Body of pancreas (tissue), 4 donors: Measurements from ENCODE around the gene CFDP1. TPM values are rescaled to one million over a fixed set of nuclear protein-coding genes. Genes with fewer than 3 reads are reported as not detected.

Source experiments
- ATAC-seq: fragments of 150-250 bp; one replicate; pipeline ENCODE4 v1.9.1; 2016
- DNase-seq, 4 donors: peaks; one replicate each; pipeline ENCODE4 v3.0.0-alpha.2; 2019
- H3K27ac ChIP-seq, 4 donors: fragments of 200-600 bp; sonication (generic); 1 replicate in 3 of 4; 2 replicates in 1 of 4; pipeline versions ENCODE4 v1.5.1 to v1.6.1; 2016 to 2019; ENCODE audit warnings: mild to moderate bottlenecking in 1 of 4, mixed read lengths in 1 of 4, moderate library complexity in 1 of 4
- H3K27me3 ChIP-seq, 2 donors: fragments of 200-600 bp; sonication (generic); one replicate each; pipeline ENCODE4 v1.6.0; 2016; ENCODE audit warnings: mild to moderate bottlenecking in 1 of 2
- H3K36me3 ChIP-seq, 2 donors: fragments of 200-600 bp; sonication (generic); replicated peaks in 1 of 2; 2 replicates each; pipeline ENCODE4 v1.5.1; 2016; ENCODE audit warnings: low read depth in 2 of 2; ENCODE audit not compliant: insufficient read depth in 1 of 2
- H3K4me1 ChIP-seq: fragments of 200-600 bp; sonication (generic); one replicate; pipeline ENCODE4 v1.6.0; 2016
- H3K4me3 ChIP-seq, 2 donors: fragments of 200-600 bp; sonication (generic); 1 replicate in 1 of 2; 2 replicates in 1 of 2; pipeline ENCODE4 v1.5.1; 2016 to 2019
- H3K9me3 ChIP-seq, 3 donors: fragments of 200-600 bp; sonication (generic); 1 replicate in 2 of 3; 2 replicates in 1 of 3; pipeline ENCODE4 v1.5.1; 2016
- POLR2A ChIP-seq, 3 donors: fragments of 450-650 bp; IDR thresholded peaks; one replicate each; pipeline ENCODE4 v1.6.1; 2016; ENCODE audit warnings: antibody characterized with exemption in 3 of 3, mild to moderate bottlenecking in 2 of 3
- WGBS, 2 donors: methylation state at CpG; one replicate each; pipeline ENCODE4 v1.1.5; 2017; 5-methylcytosine and 5-hydroxymethylcytosine counted together
- intact Hi-C: fragments of 100-400 bp; cut with DNase I; formaldehyde crosslinking; loops from one replicate; pipeline ENCODE4 v1.15.1; 2023
- total RNA-seq, 2 donors: library from RNA; depleted of rRNA; stranded (reverse); fragments of >200 nt; gene quantifications; one replicate each; pipeline ENCODE4 v1.1.0, GENCODE V29; 2016
- TF ChIP-seq, protein P1 (sequence below), 7 experiments: fragments of 450-650 bp in 4 of 7; fragments of 200-600 bp in 3 of 7; sonication (generic) in 3 of 7; IDR thresholded peaks; one replicate each; pipeline ENCODE4 v1.5.1; 2016 to 2019; ENCODE audit warnings: antibody characterized with exemption in 7 of 7

CFDP1 gene
- total RNA-seq, 2 donors from 2014 or later, result 34.0 to 65.3 TPM

DNA sequence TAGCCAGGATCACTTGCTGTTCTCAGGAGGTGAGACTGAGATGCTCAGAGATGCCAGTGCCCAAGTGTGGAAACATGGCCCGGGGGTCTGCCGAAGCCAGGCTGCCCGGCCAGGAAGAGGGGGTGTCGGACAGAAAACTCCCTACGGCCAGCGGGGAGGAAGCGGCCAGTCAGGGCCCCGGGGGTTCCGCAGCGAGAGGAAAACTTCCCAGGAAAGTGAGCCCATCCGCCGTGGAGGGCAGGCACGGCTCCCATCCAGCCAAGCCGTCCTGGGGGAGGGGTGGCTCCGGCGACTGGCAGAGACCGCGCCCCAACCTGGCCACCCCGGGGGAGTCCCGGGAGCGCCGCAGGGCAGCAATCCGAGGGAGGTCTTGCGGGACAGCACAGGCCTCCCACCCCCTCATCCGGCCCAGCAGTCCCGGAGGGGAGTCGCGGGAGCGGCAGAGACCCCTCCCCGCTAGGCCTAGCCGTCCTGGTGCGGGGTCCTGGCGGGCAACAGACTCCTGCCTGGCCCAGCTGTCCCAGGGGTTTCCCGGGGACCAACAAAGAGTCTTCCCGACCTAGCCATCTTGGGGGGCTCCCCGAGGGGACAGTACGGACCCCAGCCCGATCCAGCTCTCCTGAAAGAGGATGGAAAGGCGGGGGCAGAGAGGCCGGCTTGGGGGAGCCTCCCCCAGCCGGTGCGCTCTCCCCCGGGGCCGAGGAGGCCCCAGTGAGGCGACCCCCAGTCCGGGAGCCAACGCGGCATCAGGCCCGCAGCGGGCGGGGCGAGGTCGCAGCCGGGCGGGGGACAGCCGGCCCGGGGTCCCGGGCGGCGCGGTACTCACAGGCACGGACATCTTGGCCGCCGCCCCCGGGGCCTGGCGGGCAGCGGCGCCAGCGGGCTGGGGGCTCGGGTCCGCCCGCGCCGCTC, 168.0 kb downstream of the CFDP1 start:
- intact Hi-C loops, result no loop called here
- no peaks in the 10 kb centered on the region for H3K36me3 ChIP-seq
- WGBS, 2 donors, result 1 to 2% methylated on average over 9 to 57 of the region's 74 CpGs
- H3K27me3 ChIP-seq, result no peaks in the 10 kb centered on the region
- peaks cover 67% of the 10 kb centered on the region for H3K4me1 ChIP-seq
- H3K9me3 ChIP-seq, result no peaks in the 10 kb centered on the region
- peak overlapping the region; percentile 64 to 89 for H3K4me3 ChIP-seq
- DNase-seq (peak; percentile 55 to 74 (median 65)), ATAC-seq (peak; percentile 58)
- H3K27ac ChIP-seq, result peak overlapping the region; percentile 86 to 93 (median 89)
- TF ChIP-seq POLR2A (IDR thresholded peaks at IDR 0.05), result peak in 1 of 3 donors; percentile 31
- TF ChIP-seq, protein P1, sequence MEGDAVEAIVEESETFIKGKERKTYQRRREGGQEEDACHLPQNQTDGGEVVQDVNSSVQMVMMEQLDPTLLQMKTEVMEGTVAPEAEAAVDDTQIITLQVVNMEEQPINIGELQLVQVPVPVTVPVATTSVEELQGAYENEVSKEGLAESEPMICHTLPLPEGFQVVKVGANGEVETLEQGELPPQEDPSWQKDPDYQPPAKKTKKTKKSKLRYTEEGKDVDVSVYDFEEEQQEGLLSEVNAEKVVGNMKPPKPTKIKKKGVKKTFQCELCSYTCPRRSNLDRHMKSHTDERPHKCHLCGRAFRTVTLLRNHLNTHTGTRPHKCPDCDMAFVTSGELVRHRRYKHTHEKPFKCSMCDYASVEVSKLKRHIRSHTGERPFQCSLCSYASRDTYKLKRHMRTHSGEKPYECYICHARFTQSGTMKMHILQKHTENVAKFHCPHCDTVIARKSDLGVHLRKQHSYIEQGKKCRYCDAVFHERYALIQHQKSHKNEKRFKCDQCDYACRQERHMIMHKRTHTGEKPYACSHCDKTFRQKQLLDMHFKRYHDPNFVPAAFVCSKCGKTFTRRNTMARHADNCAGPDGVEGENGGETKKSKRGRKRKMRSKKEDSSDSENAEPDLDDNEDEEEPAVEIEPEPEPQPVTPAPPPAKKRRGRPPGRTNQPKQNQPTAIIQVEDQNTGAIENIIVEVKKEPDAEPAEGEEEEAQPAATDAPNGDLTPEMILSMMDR (IDR thresholded peaks at IDR 0.05), result peak in 1 of 7 experiments; percentile 1

DNA sequence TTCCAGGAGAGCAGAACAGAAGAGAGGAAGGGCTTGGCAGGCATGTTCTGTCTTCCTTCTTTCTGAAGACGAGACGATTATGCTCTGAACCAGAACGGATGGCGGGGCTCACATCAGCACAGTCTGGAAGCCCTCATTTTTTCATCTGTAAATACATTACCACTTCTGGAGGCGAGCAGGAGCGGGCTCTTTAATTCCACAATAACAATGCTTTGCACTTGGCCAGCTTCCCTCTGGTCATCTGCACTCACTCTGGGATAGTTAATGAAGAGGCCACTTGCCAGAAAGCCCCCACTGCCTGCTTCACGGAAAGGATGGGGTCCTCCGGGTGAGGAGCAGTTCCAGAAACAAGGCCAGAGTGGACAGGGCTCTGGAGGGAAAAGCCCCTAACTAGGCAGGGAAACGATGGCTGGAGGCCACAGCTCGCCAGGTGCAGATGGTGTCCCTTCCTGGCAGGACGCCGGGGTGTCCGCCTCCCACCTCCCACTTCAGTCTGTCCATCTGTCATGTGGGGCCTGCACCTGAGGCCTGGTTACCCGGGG, 168.8 kb downstream of the CFDP1 start:
- Histone ChIP-seq H3K36me3 (no peaks in the 10 kb centered on the region), H3K9me3 (no peaks in the 10 kb centered on the region), H3K27ac (peak overlapping the region; percentile 86 to 93 (median 89)), H3K4me1 (peaks cover 67% of the 10 kb centered on the region), H3K4me3 (peak overlapping the region in 1 of 2 donors; percentile 89), H3K27me3 (no peaks in the 10 kb centered on the region)
- no peak for TF ChIP-seq POLR2A (IDR thresholded peaks at IDR 0.05)
- TF ChIP-seq, protein P1 (IDR thresholded peaks at IDR 0.05), result no peak
- 9 to 19% methylated on average over 13 to 14 of the region's 14 CpGs for WGBS, 2 donors
- intact Hi-C loops, result no loop called here
- DNase-seq, result peak in 3 of 4 donors; percentile 46 to 65 (median 64)
- no peak for ATAC-seq

DNA sequence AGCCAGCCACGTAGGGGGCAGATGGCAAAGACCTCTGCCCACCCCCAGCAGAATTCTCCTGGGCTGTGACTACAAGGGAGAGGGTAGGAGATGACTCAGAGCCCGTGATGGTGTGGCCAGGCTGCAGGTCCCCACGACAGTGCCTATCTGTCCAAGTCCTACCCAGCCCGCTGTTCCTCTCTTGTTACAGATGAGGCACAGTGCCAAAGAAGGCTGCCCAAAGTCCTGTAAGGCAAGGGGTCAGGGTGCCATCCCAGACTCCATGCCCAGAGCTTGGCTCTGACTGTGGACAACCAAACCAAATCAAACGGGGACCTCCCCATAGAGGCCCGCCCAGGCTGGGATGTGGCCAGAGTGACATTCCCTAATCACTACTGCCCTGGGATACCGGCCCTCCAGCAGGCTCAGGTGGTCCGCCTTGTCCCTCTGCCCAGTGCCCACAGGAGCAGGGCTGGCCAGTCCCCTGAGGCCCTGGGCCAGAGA, 169.3 kb downstream of the CFDP1 start:
- DNase-seq, result peak in 2 of 4 donors; percentile 32 to 72
- H3K9me3 ChIP-seq, result no peaks in the 10 kb centered on the region
- ATAC-seq, result no peak
- H3K36me3 ChIP-seq, result no peaks in the 10 kb centered on the region
- no peaks in the 10 kb centered on the region for H3K27me3 ChIP-seq
- H3K4me1 ChIP-seq, result peaks cover 67% of the 10 kb centered on the region
- H3K27ac ChIP-seq, result peak overlapping the region; percentile 22 to 93 (median 89)
- TF ChIP-seq POLR2A (IDR thresholded peaks at IDR 0.05), result no peak
- TF ChIP-seq, protein P1 (IDR thresholded peaks at IDR 0.05), result no peak
- no peak overlapping the region for H3K4me3 ChIP-seq
- intact Hi-C loops, result no loop called here
- 20 to 28% methylated on average over 2 to 8 of the region's 8 CpGs for WGBS, 2 donors

DNA sequence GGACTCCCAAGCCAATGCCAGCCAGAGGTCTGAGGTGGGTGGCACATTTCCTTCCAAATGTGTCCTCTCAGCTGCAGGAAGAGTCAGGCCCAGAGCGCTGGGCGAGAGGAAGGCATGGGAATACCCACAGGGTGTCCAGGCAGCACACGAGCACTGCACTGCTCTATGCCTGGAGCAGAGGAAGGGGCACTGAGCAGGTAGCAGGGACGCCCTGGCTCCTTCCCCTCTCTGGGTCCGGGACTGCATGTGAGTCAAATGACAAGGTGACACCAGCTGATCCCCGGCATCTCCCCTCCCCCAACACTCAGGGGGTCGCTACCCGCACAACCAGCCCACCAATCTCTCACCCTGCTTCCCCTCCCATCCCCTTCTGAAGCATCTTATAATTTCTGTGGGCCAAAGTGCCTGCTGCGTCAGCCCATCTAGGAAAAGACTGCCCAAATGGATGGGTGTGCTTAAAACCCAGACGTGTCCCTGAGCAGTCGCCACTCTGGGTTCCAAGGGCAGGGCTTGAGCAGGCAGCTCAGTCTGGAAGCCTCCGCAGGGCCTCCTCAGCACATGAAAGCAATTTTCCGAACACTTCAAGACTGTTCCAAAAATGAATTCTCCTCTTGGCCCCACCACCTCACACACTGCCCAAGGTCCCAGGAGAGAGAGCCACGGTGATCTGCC, 169.9 kb downstream of the CFDP1 start:
- no peak for TF ChIP-seq POLR2A (IDR thresholded peaks at IDR 0.05)
- TF ChIP-seq, protein P1 (IDR thresholded peaks at IDR 0.05), result no peak
- Histone ChIP-seq H3K27ac (peak overlapping the region in 3 of 4 donors; percentile 22 to 93 (median 91)), H3K9me3 (no peaks in the 10 kb centered on the region), H3K36me3 (no peaks in the 10 kb centered on the region), H3K4me3 (no peak overlapping the region), H3K4me1 (peaks cover 67% of the 10 kb centered on the region), H3K27me3 (no peaks in the 10 kb centered on the region)
- ATAC-seq, result no peak
- 75 to 77% methylated on average over 10 to 14 of the region's 14 CpGs for WGBS, 2 donors
- DNase-seq, result no peak
- intact Hi-C loops, result no loop called here
